GM06990 (cell line): ENCODE results near the gene UQCRC2.

ENCODE experiments used
- DNase-seq: peaks from one replicate; pipeline ENCODE4 v3.0.0-alpha.2; 2011; ENCODE audit not compliant: insufficient read length; ENCODE audit errors: extremely low read depth
- H3K27me3 ChIP-seq: replicated peaks from 2 replicates; pipeline ENCODE4 v1.6.0; 2011; ENCODE audit warnings: low read length; ENCODE audit not compliant: control insufficient read depth, insufficient read depth
- H3K36me3 ChIP-seq: 2 replicates; pipeline ENCODE4 v1.5.1; 2011; ENCODE audit warnings: low read length; ENCODE audit not compliant: control insufficient read depth, insufficient read depth
- H3K4me3 ChIP-seq: replicated peaks from 2 replicates; pipeline ENCODE4 v1.5.1; 2011; ENCODE audit warnings: low read depth, mild to moderate bottlenecking, control low read depth, low read length
- CTCF ChIP-seq: IDR thresholded peaks from 2 replicates; pipeline ENCODE4 v1.5.1; 2011; ENCODE audit warnings: low read length, control low read depth, mild to moderate bottlenecking, inconsistent platforms; ENCODE audit not compliant: insufficient read depth, poor library complexity, severe bottlenecking

UQCRC2 gene

GRCh38 chr16:22004341-22004740 lies 51.2 kb downstream of the UQCRC2 start:
- TF ChIP-seq CTCF, result no peak

GRCh38 chr16:22005746-22006145 lies 52.6 kb downstream of the UQCRC2 start:
- no peaks in the 10 kb centered on the region for H3K27me3 ChIP-seq
- H3K36me3 ChIP-seq, result no peaks in the 10 kb centered on the region
- no peak for TF ChIP-seq CTCF
- no peak overlapping the region for H3K4me3 ChIP-seq
- DNase-seq, result no peak

More at GRCh38 chr16:22004341-22004740, 51.2 kb downstream of the UQCRC2 start:
- no peak for DNase-seq
- no peaks in the 10 kb centered on the region for H3K27me3 ChIP-seq
- H3K36me3 ChIP-seq, result no peaks in the 10 kb centered on the region
- no peak overlapping the region for H3K4me3 ChIP-seq

GRCh38 chr16:22006636-22007035 lies 53.5 kb downstream of the UQCRC2 start:
- Histone ChIP-seq H3K36me3 (no peaks in the 10 kb centered on the region), H3K27me3 (no peaks in the 10 kb centered on the region), H3K4me3 (no peak overlapping the region)
- DNase-seq, result no peak
- TF ChIP-seq CTCF, result no peak

- peak overlapping the region; percentile 88 for H3K4me3 ChIP-seq
- no peak for DNase-seq
- no peaks in the 10 kb centered on the region for H3K36me3 ChIP-seq
- no peak for TF ChIP-seq CTCF
- no peaks in the 10 kb centered on the region for H3K27me3 ChIP-seq
These were observed 54.0 kb downstream of the UQCRC2 start for GRCh38 chr16:22007159-22007508.

GRCh38 chr16:22007509-22008214 lies 54.5 kb downstream of the UQCRC2 start, which contains the start of gene MOSMO:
MOSMO (plus strand) TSS chr16:22008111; CDS start chr16:22008302, 191 bp downstream.
- no peak for TF ChIP-seq CTCF
- DNase-seq, result peak; percentile 71

More at GRCh38 chr16:22007509-22008214, 54.5 kb downstream of the UQCRC2 start, which contains the start of gene MOSMO:
- Histone ChIP-seq H3K4me3 (peak within 1 kb of the TSS; percentile 88), H3K27me3 (no peaks in the 10 kb centered on the region), H3K36me3 (no peaks in the 10 kb centered on the region)
